ENCODE measurements around the gene RFC3.

Gene RFC3

DNA sequence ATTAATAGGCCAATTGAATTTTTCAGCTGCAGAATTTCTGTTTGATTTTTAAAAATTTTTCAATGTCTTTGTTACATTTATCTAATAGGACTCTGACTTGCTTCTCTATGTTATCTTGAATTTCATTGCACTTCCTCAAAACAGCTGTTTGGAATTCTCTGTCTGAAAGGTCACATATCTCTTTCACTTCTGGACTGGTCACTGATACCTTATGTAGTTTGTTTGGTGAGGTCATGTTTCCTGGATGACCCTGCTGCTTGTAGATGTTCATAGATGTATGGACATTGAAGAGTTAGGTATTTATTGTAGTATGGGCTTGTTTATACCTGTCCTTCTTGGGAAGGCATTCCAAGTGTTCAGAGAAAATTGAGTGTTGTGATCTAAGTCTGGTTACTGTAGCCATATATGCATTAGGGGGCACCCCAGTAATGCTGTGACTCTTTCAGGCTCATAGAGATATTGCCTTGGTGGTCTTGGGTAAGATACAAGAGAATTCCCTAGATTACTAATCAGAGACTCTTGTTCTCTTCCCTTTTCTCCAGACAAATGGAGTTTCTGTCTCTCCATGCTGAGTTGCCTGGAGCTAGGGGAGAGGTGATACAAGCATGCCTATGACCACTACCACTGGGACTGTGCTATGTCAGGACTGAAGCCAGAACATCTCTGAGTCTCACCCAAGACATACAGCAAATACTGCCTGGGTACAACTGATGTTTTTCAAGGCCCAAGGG is 27.8 kb downstream of the RFC3 start:
- H3K4me3 ChIP-seq (ENCODE audit: low read depth, low read length), result no peak overlapping the region
- POLR2A ChIA-PET, result no interaction called here
- CTCF ChIA-PET, result no interaction called here
- H3K4me1 ChIP-seq (ENCODE audit: control insufficient read depth, insufficient read depth, low read length), result no peaks in the 10 kb centered on the region
- no peak overlapping the region for H3K27ac ChIP-seq (ENCODE audit: extremely low read depth, low read depth, low read length)
- TF ChIP-seq ZNF202 (tag by site-specific recombination; IDR thresholded peaks at IDR 0.05; ENCODE audit: borderline replicate concordance) (no peak), ZNF610 (tag by site-specific recombination; IDR thresholded peaks at IDR 0.05; ENCODE audit: borderline replicate concordance) (no peak), ZNF37A (tag by site-specific recombination; IDR thresholded peaks at IDR 0.05) (no peak), ZNF19 (tag by site-specific recombination; IDR thresholded peaks at IDR 0.05; ENCODE audit: low read depth) (no peak), ZNF596 (tag by site-specific recombination; IDR thresholded peaks at IDR 0.05) (no peak), ZNF341 (tag by site-specific recombination; IDR thresholded peaks at IDR 0.05; ENCODE audit: low read depth) (no peak), ZNF585B (tag by site-specific recombination; IDR thresholded peaks at IDR 0.05) (no peak), ZNF324 (tag by site-specific recombination; IDR thresholded peaks at IDR 0.05) (no peak), ZEB2 (tag by site-specific recombination; IDR thresholded peaks at IDR 0.05) (no peak)
- TF ChIP-seq, protein P1, sequence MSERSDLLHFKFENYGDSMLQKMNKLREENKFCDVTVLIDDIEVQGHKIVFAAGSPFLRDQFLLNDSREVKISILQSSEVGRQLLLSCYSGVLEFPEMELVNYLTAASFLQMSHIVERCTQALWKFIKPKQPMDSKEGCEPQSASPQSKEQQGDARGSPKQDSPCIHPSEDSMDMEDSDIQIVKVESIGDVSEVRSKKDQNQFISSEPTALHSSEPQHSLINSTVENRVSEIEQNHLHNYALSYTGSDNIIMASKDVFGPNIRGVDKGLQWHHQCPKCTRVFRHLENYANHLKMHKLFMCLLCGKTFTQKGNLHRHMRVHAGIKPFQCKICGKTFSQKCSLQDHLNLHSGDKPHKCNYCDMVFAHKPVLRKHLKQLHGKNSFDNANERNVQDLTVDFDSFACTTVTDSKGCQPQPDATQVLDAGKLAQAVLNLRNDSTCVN (tag by site-specific recombination; optimal IDR thresholded peaks at IDR 0.05), result no peak
- TF ChIP-seq, protein P2, sequence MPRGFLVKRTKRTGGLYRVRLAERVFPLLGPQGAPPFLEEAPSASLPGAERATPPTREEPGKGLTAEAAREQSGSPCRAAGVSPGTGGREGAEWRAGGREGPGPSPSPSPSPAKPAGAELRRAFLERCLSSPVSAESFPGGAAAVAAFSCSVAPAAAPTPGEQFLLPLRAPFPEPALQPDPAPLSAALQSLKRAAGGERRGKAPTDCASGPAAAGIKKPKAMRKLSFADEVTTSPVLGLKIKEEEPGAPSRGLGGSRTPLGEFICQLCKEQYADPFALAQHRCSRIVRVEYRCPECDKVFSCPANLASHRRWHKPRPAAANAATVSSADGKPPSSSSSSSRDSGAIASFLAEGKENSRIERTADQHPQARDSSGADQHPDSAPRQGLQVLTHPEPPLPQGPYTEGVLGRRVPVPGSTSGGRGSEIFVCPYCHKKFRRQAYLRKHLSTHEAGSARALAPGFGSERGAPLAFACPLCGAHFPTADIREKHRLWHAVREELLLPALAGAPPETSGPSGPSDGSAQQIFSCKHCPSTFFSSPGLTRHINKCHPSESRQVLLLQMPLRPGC (tag by site-specific recombination; IDR thresholded peaks at IDR 0.05), result no peak
- TF ChIP-seq, protein P3, sequence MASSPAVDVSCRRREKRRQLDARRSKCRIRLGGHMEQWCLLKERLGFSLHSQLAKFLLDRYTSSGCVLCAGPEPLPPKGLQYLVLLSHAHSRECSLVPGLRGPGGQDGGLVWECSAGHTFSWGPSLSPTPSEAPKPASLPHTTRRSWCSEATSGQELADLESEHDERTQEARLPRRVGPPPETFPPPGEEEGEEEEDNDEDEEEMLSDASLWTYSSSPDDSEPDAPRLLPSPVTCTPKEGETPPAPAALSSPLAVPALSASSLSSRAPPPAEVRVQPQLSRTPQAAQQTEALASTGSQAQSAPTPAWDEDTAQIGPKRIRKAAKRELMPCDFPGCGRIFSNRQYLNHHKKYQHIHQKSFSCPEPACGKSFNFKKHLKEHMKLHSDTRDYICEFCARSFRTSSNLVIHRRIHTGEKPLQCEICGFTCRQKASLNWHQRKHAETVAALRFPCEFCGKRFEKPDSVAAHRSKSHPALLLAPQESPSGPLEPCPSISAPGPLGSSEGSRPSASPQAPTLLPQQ (tag by site-specific recombination; IDR thresholded peaks at IDR 0.05), result no peak
- H3K36me3 ChIP-seq (ENCODE audit: control insufficient read depth in 2 of 2, insufficient read depth in 1 of 2, low read length in 2 of 2), result peaks cover 4 to 47% of the 10 kb centered on the region in 2 experiments; a peak in 2 of 3 replicates
- H3K9me3 ChIP-seq (ENCODE audit: control insufficient read depth, insufficient read depth, low read depth, low read length), result no peaks in the 10 kb centered on the region

GRCh38 chr13:33846303-33847062 is 28.5 kb downstream of the RFC3 start:
- H3K4me3 ChIP-seq (ENCODE audit: low read depth, low read length), result no peak overlapping the region
- H3K27ac ChIP-seq (ENCODE audit: extremely low read depth, low read depth, low read length), result no peak overlapping the region
- H3K4me1 ChIP-seq (ENCODE audit: control insufficient read depth, insufficient read depth, low read length), result no peaks in the 10 kb centered on the region
- no peaks in the 10 kb centered on the region for H3K9me3 ChIP-seq (ENCODE audit: control insufficient read depth, insufficient read depth, low read depth, low read length)
- ChIA-PET CTCF (no interaction called here), POLR2A (interaction anchor here (0.6 kb wide), 1 partner anchor 15 kb away, joined by 5 read pairs; no protein-coding TSS in a partner anchor)
- no peak for TF ChIP-seq ZNF777 (tag by site-specific recombination; IDR thresholded peaks at IDR 0.05; ENCODE audit: borderline replicate concordance)
- TF ChIP-seq ZNF335 (tag by site-specific recombination; conservative IDR thresholded peaks at IDR 0.05), result no peak
- no peak for TF ChIP-seq ZBTB8A (tag by site-specific recombination; IDR thresholded peaks at IDR 0.05)
- no peak for TF ChIP-seq ZNF280D (tag by site-specific recombination; IDR thresholded peaks at IDR 0.05)
- TF ChIP-seq ZNF184 (tag by site-specific recombination; IDR thresholded peaks at IDR 0.05), result no peak
- TF ChIP-seq ZBTB17 (tag by site-specific recombination; IDR thresholded peaks at IDR 0.05), result no peak
- no peak for TF ChIP-seq SCRT1 (tag by site-specific recombination; IDR thresholded peaks at IDR 0.05; ENCODE audit: borderline replicate concordance)
- no peak for TF ChIP-seq ZNF830 (tag by site-specific recombination; IDR thresholded peaks at IDR 0.05; ENCODE audit: low read depth)
- no peak for TF ChIP-seq ZNF48 (tag by site-specific recombination; IDR thresholded peaks at IDR 0.05)
- no peak for TF ChIP-seq ZNF366 (tag by site-specific recombination; conservative IDR thresholded peaks at IDR 0.05)
- TF ChIP-seq, protein P4, sequence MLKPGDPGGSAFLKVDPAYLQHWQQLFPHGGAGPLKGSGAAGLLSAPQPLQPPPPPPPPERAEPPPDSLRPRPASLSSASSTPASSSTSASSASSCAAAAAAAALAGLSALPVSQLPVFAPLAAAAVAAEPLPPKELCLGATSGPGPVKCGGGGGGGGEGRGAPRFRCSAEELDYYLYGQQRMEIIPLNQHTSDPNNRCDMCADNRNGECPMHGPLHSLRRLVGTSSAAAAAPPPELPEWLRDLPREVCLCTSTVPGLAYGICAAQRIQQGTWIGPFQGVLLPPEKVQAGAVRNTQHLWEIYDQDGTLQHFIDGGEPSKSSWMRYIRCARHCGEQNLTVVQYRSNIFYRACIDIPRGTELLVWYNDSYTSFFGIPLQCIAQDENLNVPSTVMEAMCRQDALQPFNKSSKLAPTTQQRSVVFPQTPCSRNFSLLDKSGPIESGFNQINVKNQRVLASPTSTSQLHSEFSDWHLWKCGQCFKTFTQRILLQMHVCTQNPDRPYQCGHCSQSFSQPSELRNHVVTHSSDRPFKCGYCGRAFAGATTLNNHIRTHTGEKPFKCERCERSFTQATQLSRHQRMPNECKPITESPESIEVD (tag by site-specific recombination; IDR thresholded peaks at IDR 0.05), result no peak
- TF ChIP-seq ZBTB7A (tag by site-specific recombination; IDR thresholded peaks at IDR 0.05; ENCODE audit: low read depth), result no peak
- TF ChIP-seq GLIS1 (tag by site-specific recombination; IDR thresholded peaks at IDR 0.05), result no peak
- H3K36me3 ChIP-seq (ENCODE audit: control insufficient read depth in 2 of 2, insufficient read depth in 1 of 2, low read length in 2 of 2), result peaks cover 4 to 40% of the 10 kb centered on the region in 2 experiments; a peak in 2 of 3 replicates

Data from HEK293 (cell line).